ENCODE data around the gene SIVA1. TPM values are rescaled to one million over a fixed set of nuclear protein-coding genes. Genes with fewer than 3 reads are reported as not detected.
A peak's percentile ranks its signal among the peaks of the same experiment; 100 is the strongest.

SIVA1 gene
- total RNA-seq, 1 experiment from 2014 or later: 128 TPM

GRCh38 chr14:104778694-104779331, 25.9 kb downstream of the SIVA1 start:
- Mint-ChIP-seq H3K4me1 (no peaks in the 10 kb centered on the region), H3K9me3 (no peaks in the 10 kb centered on the region), H3K4me3 (no peak overlapping the region), H3K27me3 (ENCODE audit: low read depth) (no peaks in the 10 kb centered on the region), H3K27ac (no peak overlapping the region), H3K36me3 (peaks cover 2% of the 10 kb centered on the region; the same call in 1 of the 2 replicates)
- POLR2A ChIA-PET: no interaction called here
- peak; percentile 66 for ATAC-seq
- CTCF ChIA-PET: interaction anchor here (1.0 to 6.1 kb wide), 9 partner anchors 8 to 311 kb away, joined by 3 to 55 read pairs (median 6); partner anchors contain the start of genes AKT1 and ZBTB42
- TF ChIP-seq ZMAT4 (CRISPR knock-in tag; IDR thresholded peaks at IDR 0.05) (no peak), ZNF263 (CRISPR knock-in tag; IDR thresholded peaks at IDR 0.05; ENCODE audit: low read depth) (no peak), SMAD3 (CRISPR knock-in tag; IDR thresholded peaks at IDR 0.05; ENCODE audit: borderline replicate concordance) (no peak), NR1H2 (CRISPR knock-in tag; IDR thresholded peaks at IDR 0.05) (no peak), ERG (CRISPR knock-in tag; IDR thresholded peaks at IDR 0.05) (no peak), CREB1 (CRISPR knock-in tag; IDR thresholded peaks at IDR 0.05) (no peak), NR2C2 (CRISPR knock-in tag; IDR thresholded peaks at IDR 0.05) (no peak), ZBTB43 (CRISPR knock-in tag; IDR thresholded peaks at IDR 0.05) (no peak), STAT6 (CRISPR knock-in tag; conservative IDR thresholded peaks at IDR 0.05; ENCODE audit: low read depth) (no peak), SMAD4 (CRISPR knock-in tag; IDR thresholded peaks at IDR 0.05) (no peak), ZSCAN18 (CRISPR knock-in tag; IDR thresholded peaks at IDR 0.05) (no peak), ZNF219 (CRISPR knock-in tag; IDR thresholded peaks at IDR 0.05; ENCODE audit: borderline replicate concordance) (no peak), PREB (CRISPR knock-in tag; IDR thresholded peaks at IDR 0.05; ENCODE audit: borderline replicate concordance) (no peak), ATF1 (CRISPR knock-in tag; IDR thresholded peaks at IDR 0.05) (no peak)
- DNase-seq (ENCODE audit: low spot score): no peak

GRCh38 chr14:104779776-104780512, 27.0 kb downstream of the SIVA1 start:
- H3K9me3 Mint-ChIP-seq: no peaks in the 10 kb centered on the region
- no peaks in the 10 kb centered on the region for H3K27me3 Mint-ChIP-seq (ENCODE audit: low read depth)
- H3K4me3 Mint-ChIP-seq: no peak overlapping the region
- DNase-seq (ENCODE audit: low spot score) (no peak), ATAC-seq (no peak)
- H3K4me1 Mint-ChIP-seq: no peaks in the 10 kb centered on the region
- ChIA-PET CTCF (interaction anchor here (0.9 to 6.1 kb wide), 4 partner anchors 9 to 46 kb away, joined by 4 to 55 read pairs (median 10); no protein-coding TSS in a partner anchor), POLR2A (no interaction called here)
- peaks cover 2% of the 10 kb centered on the region; the same call in 1 of the 2 replicates for H3K36me3 Mint-ChIP-seq
- peak overlapping the region; percentile 70 for H3K27ac Mint-ChIP-seq
- no peak for TF ChIP-seq ZMAT4 (CRISPR knock-in tag; IDR thresholded peaks at IDR 0.05)
- TF ChIP-seq CREB1 (CRISPR knock-in tag; IDR thresholded peaks at IDR 0.05): no peak
- TF ChIP-seq JUN (CRISPR knock-in tag; IDR thresholded peaks at IDR 0.05): no peak
- no peak for TF ChIP-seq PREB (CRISPR knock-in tag; IDR thresholded peaks at IDR 0.05; ENCODE audit: borderline replicate concordance)
- no peak for TF ChIP-seq TEAD4 (CRISPR knock-in tag; IDR thresholded peaks at IDR 0.05)
- TF ChIP-seq ATF3 (CRISPR knock-in tag; conservative IDR thresholded peaks at IDR 0.05): no peak
- no peak for TF ChIP-seq USF2 (CRISPR knock-in tag; IDR thresholded peaks at IDR 0.05)
